ENCODE results near the gene AJM1.
"Not testable (repeated sequence)": the region's sequence is repeated elsewhere in the genome, so short reads cannot be mapped to it uniquely, and the experiment has no call there.

AJM1 gene

GRCh38 chr9:136857581-136858412, 15.5 kb downstream of the AJM1 start:
- DNase-seq, result no peak

- no peak for DNase-seq
These were observed 16.2 kb downstream of the AJM1 start for GRCh38 chr9:136858452-136858843.

GRCh38 chr9:136858844-136859757, 16.8 kb downstream of the AJM1 start:
- no peak for DNase-seq

GRCh38 chr9:136860529-136860928, 18.3 kb downstream of the AJM1 start:
- no peak for DNase-seq

GRCh38 chr9:136860933-136861873, 18.9 kb downstream of the AJM1 start:
- no peak for DNase-seq

- DNase-seq, result no peak
These were observed 19.7 kb downstream of the AJM1 start for GRCh38 chr9:136861874-136862457.

- no peak for DNase-seq
These were observed 20.8 kb downstream of the AJM1 start for GRCh38 chr9:136862849-136863622.

- DNase-seq, result no peak
These were observed 21.5 kb downstream of the AJM1 start for GRCh38 chr9:136863623-136864273.

GRCh38 chr9:136865041-136865767, 22.9 kb downstream of the AJM1 start:
- no peak for DNase-seq

- no peak for DNase-seq
These were observed 23.5 kb downstream of the AJM1 start for GRCh38 chr9:136865768-136866103.

- not testable (repeated sequence) for DNase-seq
These were observed 24.7 kb downstream of the AJM1 start for GRCh38 chr9:136866898-136867421.

GRCh38 chr9:136867480-136867879, 25.2 kb downstream of the AJM1 start:
- no peak for DNase-seq

- no peak for DNase-seq
These were observed 25.6 kb downstream of the AJM1 start for GRCh38 chr9:136867917-136868316.

- no peak for DNase-seq
These were observed 26.4 kb downstream of the AJM1 start for GRCh38 chr9:136868644-136869043.

- DNase-seq, result not testable (repeated sequence)
These were observed 27.3 kb downstream of the AJM1 start for GRCh38 chr9:136869611-136870010.

- DNase-seq, result no peak
These were observed 32.9 kb downstream of the AJM1 start for GRCh38 chr9:136875155-136875554.

GRCh38 chr9:136876476-136876875, 34.2 kb downstream of the AJM1 start:
- no peak for DNase-seq

- DNase-seq, result no peak
These were observed 38.4 kb downstream of the AJM1 start for GRCh38 chr9:136880651-136881050.

GRCh38 chr9:136881691-136882108, 39.4 kb downstream of the AJM1 start:
- DNase-seq, result peak; percentile 33

All from CD4-positive, alpha-beta T cell treated with Interleukin-12 subunit alpha and Interleukin-12 subunit beta, for 1 hour (primary cell).